T47D (cell line): ENCODE results near the gene CTU1.

Experiments used
- DNase-seq, 2 experiments: peaks; one replicate each; pipeline versions ENCODE4 v3.0.0 to v3.0.0-alpha.2; 2011 to 2012; ENCODE audit warnings: low read depth in 1 of 2, low spot score in 1 of 2
- JUND ChIP-seq: IDR thresholded peaks from 2 replicates; pipeline ENCODE4 v1.6.1; 2012; ENCODE audit warnings: low read depth
- in situ Hi-C: cut with HindIII; loops from 2 replicates; pipeline ENCODE4 v1.10.0; 2016; ENCODE audit warnings: low sequenced_read_pairs, low pct_unique_long_range_greater_than_20kb

The CTU1 gene

DNA sequence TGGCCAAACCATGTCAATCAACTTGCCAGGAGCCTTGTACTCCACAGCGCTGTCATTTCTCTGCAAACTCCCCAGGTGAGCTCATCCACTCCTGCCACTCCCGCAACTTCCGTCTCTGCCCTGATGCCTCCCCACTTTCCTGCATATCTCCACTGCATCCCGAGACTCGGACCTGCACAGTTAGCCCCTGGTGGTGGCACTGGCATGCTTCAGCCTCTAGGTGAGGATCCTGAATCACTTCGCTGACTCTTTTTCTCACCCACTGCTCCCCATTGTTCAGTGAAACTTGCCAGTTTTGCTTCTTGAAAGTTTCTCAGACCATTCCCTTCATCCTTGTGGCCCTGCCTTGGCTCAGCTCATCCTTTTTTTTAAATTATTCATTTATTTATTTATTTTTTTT is 3.4 kb upstream of the CTU1 start:
- in situ Hi-C loops = no loop called here
- peak in 1 of 2 experiments; percentile 32 for DNase-seq
- TF ChIP-seq JUND = no peak

- in situ Hi-C loops = no loop called here
- no peak for DNase-seq
- TF ChIP-seq JUND = no peak
Observed at GRCh38 chr19:51110666-51110971, 2.4 kb upstream of the CTU1 start.

GRCh38 chr19:51108805-51109146 is 567 bp upstream of the CTU1 start:
- no peak for TF ChIP-seq JUND
- DNase-seq = peak in 1 of 2 experiments; percentile 59
- in situ Hi-C loops = no loop called here

DNA sequence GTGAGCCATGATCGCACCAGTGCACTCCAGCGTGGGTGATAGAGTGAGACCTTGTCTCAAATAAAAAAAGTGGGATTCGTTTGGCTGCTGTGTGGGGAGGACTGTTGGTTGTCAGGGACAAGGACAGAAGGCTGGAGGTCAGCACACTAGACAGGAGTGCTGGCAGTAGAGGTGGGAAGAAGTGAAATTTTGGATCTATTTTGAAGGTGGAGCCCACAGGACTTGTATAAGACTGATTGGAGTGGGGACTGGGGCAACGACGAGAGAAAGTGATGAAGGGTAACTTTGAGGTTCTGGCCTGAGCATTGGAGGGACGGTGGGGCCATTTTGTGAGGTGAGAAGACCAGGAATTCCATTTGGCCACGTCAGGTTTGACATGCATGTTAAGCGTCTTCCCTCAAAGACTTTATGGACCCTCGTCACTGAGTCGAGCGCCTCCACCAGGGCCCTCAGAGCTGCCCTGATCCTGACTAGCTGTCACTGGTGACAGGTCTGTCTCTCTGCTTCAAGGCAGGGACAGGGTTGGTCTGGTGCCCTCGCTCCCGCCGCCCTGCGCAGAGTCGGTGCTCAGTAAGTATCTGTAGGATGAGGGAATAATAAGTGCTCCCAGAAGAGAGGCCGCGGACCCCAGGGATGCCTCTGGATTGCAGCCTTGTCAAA is 673 bp downstream of the CTU1 start:
- in situ Hi-C loops = no loop called here
- TF ChIP-seq JUND = no peak
- no peak for DNase-seq

DNA sequence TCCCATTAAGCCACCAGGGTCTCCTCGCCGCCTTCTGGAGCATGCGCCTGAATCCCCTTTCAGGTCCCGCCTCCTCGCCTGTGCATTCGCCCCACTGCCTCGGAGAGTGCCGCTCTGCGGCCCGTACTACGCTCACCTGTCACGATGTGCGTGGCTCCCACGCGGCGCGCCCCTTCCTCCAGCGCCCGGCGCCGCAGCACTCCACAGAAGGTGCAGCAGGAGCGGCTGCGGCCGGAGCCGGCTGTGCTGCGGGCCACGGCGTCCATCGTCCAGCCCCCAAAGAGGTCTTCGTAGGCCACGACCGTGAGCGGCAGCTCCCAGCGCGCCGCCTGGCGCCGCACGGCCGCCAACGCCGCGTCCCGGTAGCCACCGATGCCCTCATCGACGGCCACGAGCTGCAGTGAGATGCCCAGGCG is 4.3 kb downstream of the CTU1 start:
- no peak for DNase-seq
- TF ChIP-seq JUND = no peak
- in situ Hi-C loops = no loop called here

- in situ Hi-C loops = no loop called here
- TF ChIP-seq JUND = no peak
- DNase-seq = no peak
Observed at GRCh38 chr19:51102991-51103390, 5.2 kb downstream of the CTU1 start.

- no peak for DNase-seq
- in situ Hi-C loops = no loop called here
- TF ChIP-seq JUND = no peak
Observed at GRCh38 chr19:51101171-51101865, 6.9 kb downstream of the CTU1 start.

DNA sequence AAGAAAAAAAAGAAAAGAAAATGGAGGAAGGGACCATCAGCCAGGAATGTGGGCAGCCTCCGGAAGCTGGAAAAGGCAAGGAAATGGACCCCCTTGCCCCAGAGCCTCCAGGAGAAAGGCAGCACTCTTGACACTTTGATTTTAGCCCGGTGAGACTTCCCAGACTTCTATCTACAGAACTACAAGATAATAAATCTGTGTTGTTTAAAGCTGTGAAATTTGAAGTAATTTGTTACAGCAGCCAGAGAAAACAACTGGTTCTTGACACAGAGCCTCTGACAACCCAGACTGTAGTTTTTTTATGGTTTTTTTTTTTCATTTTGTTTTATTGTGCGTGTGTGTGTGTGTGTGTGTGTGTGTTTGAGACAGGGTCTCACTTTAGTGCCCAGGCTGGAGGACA is 7.6 kb downstream of the CTU1 start:
- no peak for TF ChIP-seq JUND
- in situ Hi-C loops = no loop called here
- no peak for DNase-seq

- in situ Hi-C loops = no loop called here
- no peak for TF ChIP-seq JUND
- no peak for DNase-seq
Observed at GRCh38 chr19:51099047-51099382, 9.2 kb downstream of the CTU1 start.

DNA sequence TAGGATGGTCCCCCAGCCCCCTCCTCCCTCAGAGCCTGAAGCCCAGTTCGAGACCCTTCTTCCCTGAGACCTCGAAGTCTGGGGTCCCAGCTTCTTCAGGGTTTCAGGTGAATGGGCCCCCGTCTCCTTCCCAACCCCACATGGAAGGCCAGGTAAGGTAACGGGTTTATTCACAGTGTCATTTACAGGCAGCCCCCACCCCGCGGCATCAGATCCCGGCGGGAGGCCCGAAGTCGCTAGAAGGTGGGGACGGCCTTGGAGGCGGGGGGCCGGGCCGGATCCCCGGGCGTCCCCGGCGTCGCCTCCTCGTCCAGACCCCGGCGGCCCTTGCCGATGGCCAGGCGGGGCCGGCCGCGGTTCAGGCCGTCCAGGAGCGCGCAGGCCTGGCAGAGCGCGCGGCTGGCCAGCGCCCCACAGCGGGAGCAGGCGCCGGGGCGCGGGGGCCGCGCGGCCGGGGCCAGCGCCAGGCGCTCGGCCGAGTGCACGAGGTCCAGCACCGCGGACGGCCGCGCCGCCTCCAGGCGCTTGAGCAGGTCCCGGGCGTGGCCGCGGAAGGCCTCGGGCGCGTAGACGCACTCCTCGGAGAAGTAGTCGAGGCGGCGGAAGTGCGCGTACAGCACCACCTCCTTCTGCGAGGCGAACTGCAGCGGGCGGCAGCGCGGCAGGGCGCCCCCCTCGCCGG is 9.7 kb downstream of the CTU1 start:
- in situ Hi-C loops = no loop called here
- no peak for DNase-seq
- TF ChIP-seq JUND = no peak

- DNase-seq = no peak
- no peak for TF ChIP-seq JUND
- in situ Hi-C loops = no loop called here
Observed at GRCh38 chr19:51097796-51098195, 10.4 kb downstream of the CTU1 start.

GRCh38 chr19:51097166-51097738 is 11.0 kb downstream of the CTU1 start:
- in situ Hi-C loops = no loop called here
- DNase-seq = peak; percentile 73 to 94
- TF ChIP-seq JUND = no peak

GRCh38 chr19:51096473-51097165 is 11.6 kb downstream of the CTU1 start:
- in situ Hi-C loops = no loop called here
- TF ChIP-seq JUND = no peak
- DNase-seq = peak; percentile 61 to 70
